GM20431 (cell line): Measurements from ENCODE around the gene ABCB1.
"Not testable (repeated sequence)": the region's sequence is repeated elsewhere in the genome, so short reads cannot be mapped to it uniquely, and the experiment has no call there.

Source experiments
- in situ Hi-C: fragments of 300-500 bp; cut with MseI, MboI; formaldehyde crosslinking; loops from one replicate; pipeline ENCODE4 v1.15.0; 2020; ENCODE audit warnings: low sequenced_read_pairs; ENCODE audit not compliant: unreplicated experiment

The ABCB1 gene

DNA sequence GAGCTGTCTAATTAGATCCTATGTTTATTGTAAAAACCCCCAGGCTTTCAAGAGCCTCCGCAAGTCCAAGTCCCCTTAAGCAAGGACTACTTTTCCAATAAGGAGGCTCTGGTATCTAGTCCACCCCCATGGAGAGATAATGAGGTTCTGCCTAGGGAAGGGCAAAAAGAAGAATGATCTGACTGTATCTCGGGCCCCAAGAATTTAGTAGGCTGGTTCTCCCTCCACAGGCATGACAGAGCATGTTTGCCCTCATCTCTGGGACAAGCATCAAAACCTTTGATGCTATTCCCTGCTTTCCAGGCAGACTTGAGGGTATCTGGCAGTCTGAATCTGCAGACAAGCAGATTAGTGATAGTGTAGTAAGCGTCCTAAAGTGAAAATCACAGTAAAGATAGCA, 19.0 kb downstream of the ABCB1 start:
- in situ Hi-C loops, result no loop called here

DNA sequence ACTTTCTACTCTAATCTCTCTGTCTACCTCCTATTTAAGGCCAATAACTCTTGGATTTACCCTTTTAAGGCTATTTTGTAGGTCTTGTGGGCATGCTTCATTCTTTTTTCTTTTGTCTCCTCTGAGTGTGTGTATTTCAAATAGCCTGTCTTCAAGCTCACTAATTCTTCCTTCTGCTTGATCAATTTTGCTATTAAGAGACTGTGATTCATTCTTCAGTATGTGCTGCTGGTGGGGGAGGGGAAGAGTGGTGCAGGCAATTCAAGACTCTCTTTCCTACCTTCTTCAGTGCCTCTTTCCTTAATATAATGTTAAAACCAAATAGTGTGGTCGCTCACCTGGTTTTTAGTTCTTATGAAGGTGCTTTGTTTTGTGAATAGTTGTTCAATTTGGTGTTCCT, 20.0 kb downstream of the ABCB1 start:
- in situ Hi-C loops, result no loop called here

DNA sequence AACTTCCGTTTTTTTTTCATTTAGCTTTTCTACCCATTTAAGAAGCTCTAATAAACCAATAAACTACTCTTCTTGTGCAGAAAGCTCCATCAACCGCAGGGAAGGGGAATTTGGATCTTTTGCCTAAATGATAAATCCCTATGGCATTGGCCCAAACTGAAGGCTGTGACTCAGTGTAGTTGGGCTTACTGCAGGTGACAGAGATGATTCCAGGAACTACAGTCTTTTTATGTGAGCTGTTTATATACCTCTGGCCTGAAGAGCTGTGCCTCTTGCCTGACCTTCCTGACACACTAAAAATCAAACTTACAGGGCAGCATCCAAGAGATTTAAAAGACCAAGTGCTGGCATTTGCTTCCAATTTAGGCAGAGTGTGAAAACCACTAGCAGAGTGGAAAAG, 25.2 kb downstream of the ABCB1 start:
- in situ Hi-C loops, result no loop called here

DNA sequence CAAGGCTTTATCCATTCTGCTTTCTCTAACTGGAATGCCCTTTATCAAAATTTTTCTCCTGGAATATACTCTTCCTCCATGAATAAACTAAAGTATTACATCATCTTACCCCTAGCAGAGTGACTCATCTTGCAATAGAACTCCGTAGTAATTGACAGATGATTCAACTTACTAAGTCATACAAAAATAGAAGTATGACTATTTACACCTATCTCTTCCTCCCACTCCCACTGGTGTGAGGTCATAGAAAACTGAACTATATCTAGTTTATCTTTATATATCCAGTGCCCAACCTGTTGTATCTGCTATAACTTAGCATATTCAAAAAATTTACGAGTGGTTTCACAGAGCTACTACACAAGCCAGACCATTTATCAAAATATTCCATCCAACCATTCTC, 26.1 kb downstream of the ABCB1 start:
- in situ Hi-C loops, result no loop called here

DNA sequence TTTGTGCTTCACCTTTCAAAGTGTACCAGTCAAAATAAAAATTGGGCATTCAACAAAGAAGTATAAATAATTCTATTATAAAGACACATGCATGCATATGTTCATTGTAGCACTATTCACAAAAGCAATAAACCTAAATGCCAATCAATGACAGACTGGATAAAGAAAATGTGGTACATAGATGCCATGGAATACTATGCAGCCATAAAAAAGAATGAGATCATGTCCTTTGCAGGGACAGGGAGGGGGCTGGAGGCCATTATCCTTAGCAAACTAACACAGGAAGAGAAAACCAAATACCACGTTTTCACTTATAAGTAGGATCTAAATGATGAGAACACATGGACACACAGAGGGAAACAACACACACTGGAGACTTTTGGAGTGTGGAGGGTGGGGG, 28.2 kb downstream of the ABCB1 start:
- in situ Hi-C loops, result not testable (repeated sequence)

DNA sequence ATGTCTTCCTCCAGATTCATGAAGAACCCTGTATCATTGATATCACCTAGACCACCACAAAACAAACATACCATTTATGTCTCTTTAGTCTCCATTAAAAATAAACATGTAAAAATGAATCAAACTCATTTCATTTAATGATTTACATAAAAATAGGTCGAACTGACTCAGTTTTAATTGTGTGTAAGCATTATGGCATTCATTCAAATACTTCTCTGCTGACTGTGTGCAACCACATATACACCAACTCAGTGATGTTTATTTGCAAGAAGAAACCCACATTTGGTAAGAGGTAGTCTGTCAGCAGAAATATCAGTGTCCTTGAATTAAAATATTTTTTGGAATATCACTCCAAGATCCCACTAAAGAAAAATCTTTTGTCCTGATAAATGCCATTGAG, 30.5 kb downstream of the ABCB1 start:
- in situ Hi-C loops, result no loop called here

DNA sequence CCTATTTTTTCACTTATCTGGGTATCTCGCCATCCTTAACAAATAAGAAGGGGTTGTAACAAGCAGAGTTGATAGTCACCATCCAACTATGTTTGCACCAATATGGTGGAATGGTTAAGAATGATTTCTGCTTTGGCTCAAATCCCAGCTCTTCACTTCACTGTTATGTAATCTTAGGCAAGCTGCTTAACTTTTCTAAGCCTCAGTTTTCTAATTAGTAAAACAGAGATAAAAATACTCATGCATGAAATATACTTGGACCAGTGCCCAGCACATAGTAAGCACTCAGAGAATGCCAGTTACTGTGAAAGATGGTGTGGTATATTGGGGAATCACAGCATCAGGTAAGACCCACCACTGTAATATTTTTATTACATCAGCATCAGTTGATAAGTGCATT, 33.6 kb downstream of the ABCB1 start:
- in situ Hi-C loops, result no loop called here

DNA sequence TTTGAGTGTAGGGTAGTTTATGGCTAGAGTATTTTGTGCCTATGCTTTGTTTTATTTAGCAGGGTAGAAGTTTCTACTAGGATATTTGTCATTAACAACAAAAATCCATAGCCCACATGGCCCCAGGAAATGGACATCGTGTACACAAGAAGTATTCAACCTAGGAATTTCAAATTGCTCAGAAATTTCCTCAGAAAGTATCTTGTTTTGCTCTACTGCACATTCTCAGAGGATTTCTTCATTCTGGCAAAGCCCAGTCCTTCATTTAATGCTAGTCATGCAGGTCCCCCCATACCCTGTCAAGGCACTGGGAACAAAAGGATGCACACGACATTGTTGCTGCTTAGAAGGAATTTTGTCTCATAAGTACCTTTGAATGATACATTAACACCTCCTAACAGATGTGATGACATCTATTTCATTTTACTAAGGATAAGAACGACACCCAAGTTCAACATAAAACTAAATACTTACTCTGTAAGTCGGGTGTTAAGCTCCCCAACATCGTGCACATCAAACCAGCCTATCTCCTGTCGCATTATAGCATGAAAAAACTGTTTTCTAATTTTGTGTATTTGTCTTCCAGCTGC, 34.3 kb downstream of the ABCB1 start:
- in situ Hi-C loops, result no loop called here

DNA sequence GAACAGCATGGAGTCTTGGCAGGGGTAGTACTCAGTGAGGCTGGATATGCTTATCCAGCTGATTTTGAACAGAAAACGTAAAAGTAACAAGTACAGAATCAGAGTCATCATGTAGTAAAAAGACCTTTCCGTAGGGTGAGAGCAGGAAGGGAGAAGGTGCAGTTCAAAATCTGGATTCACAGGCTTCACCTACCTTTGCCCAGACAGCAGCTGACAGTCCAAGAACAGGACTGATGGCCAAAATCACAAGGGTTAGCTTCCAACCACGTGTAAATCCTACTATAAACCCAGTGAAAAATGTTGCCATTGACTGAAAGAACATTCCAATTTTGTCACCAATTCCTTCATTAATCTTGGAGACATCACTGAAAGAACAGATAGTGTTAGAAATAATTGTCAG, 34.8 kb downstream of the ABCB1 start:
- in situ Hi-C loops, result no loop called here

DNA sequence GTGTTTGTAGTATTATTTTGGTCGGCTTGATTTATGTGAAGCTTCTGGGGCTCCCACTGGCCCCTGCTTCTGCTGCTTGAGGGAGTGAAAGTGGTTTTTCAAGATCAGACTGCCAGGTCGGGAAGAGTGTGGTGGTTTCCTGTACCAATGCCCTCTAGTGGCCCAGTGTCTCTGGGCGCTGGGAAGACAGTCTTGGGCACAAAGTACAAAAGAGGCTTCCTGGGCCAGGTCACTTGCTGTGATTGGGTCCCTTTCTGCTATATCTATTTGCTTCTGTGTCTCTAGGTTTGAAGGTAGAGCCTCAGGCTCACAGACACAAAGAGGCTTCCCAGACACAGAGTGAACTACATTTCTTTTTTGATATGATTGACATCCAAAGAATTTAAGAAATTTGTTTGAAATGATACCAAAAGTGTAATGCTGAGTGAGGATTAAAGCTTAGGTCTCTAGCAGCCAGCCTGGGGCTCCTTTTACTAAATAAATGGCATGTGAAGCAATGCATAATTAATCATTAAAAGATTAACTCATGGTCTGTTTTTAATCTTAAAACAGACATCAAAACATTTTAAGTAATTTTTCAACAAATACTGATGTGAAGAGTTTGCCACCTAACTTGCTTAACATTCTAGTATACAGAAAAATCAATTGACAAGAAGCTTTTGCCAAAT, 36.3 kb downstream of the ABCB1 start:
- in situ Hi-C loops, result no loop called here

DNA sequence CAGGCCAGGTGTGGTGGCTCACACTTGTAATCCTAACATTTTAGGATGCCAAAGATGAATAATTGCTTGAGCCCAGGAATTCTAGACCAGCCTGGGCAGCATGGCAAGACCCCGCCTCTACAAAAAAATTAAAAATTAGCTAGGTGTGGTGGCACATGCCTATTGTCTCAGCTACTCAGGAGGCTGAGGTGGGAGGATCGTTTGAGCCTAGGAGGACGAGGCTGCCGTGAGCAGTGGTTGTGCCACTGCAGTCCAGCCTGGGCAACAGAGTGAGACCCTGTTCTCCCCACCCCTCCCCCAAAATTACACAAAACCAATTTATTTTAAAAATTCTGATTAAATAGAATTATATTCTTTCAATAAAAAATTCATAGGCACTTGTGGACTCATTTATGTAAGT, 39.0 kb downstream of the ABCB1 start:
- in situ Hi-C loops, result no loop called here

DNA sequence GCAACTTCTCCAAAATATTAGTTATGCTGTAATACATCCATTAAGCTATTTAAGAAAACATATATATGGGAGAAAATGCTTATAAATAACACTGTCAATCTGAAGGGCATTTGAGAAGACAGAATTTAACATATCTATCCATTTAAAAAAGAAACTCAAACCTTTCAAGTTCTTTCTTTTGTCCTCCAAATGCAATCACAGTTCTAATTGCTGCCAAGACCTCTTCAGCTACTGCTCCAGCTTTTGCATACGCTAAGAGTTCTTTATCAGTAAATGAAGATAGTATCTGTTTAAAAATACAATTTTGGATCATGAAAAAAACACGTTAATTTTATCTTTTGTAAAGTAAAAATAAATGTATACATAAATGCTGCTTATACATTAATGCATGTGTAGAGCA, 39.6 kb downstream of the ABCB1 start:
- in situ Hi-C loops, result no loop called here

DNA sequence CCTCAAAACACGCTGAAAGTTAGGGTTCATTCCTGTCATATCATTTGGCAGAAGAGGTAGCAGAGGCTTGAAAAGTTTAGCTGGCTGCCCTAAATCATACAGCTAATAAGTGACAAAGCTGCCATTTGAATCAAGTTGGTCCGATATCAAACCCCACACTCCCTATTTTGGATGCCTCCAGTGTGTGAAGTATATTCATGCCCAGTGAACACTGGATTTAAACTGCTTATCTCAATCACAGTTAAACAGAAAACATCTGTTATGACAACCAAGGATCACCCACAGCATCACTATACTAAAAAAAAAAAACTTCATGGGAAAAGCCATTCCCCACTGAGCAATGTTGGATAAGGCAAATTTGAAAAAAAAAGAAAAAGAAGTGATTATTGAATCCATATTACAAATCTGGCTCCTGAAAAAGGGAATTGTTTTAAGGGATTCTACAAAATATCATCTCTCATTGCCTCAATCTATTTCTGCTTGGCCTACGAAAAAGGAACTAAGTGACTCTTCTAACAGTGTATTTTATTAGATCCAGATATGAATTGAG, 48.3 kb downstream of the ABCB1 start:
- in situ Hi-C loops, result no loop called here

DNA sequence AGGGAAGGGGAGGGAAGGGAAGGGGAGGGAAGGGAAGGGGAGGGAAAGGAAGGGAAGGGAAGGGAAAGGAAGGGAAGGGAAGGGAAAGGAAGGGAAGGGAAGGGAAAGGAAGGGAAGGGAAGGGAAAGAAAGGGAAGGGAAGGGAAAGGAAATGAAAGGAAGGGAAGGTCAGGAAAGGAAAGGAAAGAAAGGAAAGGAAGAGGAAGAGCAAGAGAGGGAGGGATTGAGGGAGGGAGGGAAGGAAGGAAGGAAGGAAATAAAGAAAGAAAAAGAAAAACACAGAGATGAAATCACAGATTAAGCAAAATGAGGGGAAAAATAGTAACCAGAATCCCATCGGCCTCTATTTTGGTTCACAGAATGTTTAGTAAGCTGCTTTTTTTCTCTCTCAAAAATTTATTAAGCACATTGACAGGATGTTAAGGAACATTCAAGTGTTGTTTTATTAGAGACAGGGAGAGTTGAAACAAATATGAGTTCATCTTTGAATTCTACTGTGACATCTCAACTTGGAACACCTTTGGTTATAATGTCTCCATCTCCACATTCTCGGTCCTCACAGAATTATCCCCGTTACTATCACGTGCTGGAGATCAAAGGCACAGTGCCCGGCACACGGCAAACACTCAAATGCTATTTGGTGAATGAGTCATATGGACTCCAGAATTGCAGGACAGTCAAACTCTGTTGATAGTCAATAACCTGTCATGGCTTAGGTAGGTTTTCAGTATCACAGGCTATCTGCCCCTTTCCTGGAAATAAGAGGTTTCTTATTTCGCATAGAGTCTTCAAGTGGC, 52.4 kb downstream of the ABCB1 start:
- in situ Hi-C loops, result no loop called here

DNA sequence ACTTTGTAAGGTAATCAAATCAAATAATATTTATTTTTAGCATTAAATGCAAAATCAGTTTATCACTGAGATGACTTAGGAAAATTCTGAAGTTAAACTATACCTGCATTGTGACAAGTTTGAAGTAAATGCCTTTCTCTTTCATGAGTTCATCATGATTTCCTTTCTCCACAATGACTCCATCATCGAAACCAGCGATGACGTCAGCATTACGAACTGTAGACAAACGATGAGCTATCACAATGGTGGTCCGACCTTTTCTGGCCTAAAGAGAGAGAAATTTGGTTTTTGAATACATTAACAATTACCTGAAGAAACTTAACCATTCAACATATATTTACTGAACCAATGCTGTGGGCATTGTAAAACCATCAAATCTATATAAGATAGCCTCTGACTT, 54.9 kb downstream of the ABCB1 start:
- in situ Hi-C loops, result no loop called here

DNA sequence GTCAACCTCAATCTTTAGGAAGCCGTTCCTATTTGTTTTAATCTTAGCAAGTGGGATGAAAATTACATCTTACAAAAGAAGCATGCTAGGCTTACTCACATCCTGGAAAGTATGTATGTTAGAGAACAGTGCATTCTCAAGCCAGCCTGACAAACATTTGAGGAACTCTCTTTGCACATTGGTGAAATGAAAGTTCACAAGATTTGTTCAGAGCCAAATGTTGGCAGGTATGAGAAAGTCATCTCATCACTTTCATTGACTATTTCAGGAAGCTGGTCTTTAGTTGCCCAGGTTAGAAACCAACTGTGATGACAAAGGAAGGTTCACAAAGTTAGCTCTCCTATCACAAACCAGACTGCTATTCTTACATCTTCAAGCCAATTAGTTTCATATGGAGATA, 57.1 kb downstream of the ABCB1 start:
- in situ Hi-C loops, result no loop called here

DNA sequence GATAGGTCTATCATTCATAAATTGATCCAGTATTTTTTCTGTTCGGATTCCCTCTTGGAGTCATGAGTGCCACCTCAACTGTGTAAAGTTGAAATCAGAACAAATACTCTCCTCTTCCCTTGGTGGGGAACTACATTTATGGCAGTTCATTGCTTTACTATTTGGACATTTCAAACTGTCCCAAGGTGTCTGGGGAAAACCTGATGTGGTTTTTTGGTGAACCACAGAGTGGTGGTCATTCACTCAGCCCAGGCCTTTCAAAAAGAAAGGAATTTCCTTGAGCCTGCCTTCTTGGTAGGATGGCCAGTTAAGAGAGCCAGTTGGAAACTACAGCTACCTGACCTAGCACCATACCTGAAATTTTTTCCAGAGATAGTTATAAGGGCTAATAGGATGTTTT, 59.0 kb downstream of the ABCB1 start:
- in situ Hi-C loops, result no loop called here

DNA sequence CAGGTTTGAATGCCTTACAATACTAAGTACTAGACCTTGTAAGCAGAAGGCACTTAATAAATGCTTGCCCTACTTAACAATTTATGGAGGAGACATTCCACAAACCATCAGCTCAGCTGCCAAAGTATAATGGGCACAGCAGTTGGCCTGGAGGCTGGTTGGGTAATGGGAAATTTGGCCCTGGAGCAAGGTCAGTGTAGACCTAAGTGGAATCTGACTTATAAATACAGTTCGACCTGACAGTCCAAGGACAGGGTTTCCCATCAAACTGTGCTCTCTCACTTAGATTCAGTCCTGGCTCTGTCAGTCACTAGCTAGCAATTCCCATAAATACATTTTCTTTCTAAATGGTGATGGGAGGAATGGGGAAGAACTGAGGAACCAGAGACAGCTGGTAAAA, 62.6 kb downstream of the ABCB1 start:
- in situ Hi-C loops, result no loop called here

DNA sequence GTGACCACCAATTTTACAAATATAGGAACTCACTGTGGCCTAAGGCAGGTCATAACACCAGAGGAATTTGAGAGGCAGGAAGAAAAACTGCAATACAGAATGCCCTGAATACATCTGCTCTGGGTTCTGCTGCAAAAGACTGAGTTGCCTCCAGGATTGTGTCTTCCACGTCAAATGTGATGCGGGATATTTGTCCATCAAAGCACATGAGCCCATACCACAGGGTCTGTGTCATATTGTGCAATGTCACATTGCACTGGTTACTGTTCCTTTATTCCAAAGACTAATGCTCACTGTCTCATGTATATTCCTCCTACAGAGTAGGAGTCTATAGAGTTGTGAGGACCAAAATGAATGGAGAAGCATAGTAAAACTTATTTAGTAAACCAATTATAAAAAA, 66.6 kb downstream of the ABCB1 start:
- in situ Hi-C loops, result no loop called here

DNA sequence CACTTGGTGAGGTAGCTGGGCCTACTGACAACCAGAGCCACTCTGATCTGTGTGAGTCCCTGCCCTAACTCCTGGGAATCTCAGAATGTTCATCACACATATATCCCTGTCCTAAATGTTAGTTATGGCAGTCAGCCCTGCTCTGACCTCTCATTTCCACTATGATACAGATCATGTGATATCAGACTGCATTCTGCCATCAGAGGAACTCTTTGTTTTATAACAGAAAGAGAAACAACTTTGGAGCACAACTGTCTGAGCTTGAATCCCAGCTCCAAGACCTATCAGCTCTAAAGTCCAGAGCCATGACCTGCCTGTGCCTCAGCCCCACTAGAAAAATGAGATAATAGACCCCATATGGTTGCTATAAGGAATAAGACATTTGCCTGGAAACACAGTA, 70.6 kb downstream of the ABCB1 start:
- in situ Hi-C loops, result no loop called here

DNA sequence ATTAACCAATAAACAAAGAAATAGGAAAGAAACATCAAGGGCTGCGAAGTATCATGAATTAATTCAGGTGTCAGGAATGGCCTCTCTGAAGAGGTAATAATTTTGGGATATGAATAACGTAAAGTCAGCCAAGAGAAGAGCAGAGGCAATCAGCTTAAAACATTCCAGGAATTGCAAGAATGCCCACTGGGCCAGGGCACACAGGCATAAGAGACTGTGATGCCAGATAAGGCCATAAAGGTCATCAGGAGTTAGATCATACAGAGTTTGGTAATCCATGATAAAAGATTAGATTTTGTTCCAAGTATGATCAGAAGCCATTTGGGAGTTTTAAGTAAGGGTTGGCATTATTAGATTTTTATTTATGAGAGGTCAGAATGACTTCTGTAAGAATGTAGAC, 72.0 kb downstream of the ABCB1 start:
- in situ Hi-C loops, result no loop called here
